ENCODE data around the gene PLD5.
A peak's percentile ranks its signal among the peaks of the same experiment; 100 is the strongest.

PLD5 gene

GRCh38 chr1:242416657-242417056, 107.8 kb downstream of the PLD5 start:
- H4K8ac ChIP-seq (ENCODE audit: low read depth, low read length): no peak overlapping the region
- no peak overlapping the region for H3K4ac ChIP-seq (ENCODE audit: low read depth, low read length)
- no peak overlapping the region for H2BK120ac ChIP-seq (ENCODE audit: insufficient read depth, low read length, poor library complexity)
- H3K79me1 ChIP-seq (ENCODE audit: low read length): no peaks in the 10 kb centered on the region
- no peaks in the 10 kb centered on the region for H3K36me3 ChIP-seq (ENCODE audit: control insufficient read depth in 1 of 2, insufficient read depth in 2 of 2, low read length in 2 of 2)
- no CpG with 5 or more reads among the region's 1 CpG for WGBS (ENCODE audit: extremely low coverage, insufficient coverage, insufficient read length)
- no peak overlapping the region for H4K91ac ChIP-seq (ENCODE audit: low read depth, low read length)
- no peak overlapping the region for H2AK5ac ChIP-seq (ENCODE audit: low read length)
- no peak overlapping the region for H3K18ac ChIP-seq (ENCODE audit: low read length)
- H3K9me3 ChIP-seq (ENCODE audit: insufficient read depth, low read depth, low read length): no peaks in the 10 kb centered on the region
- H3K79me2 ChIP-seq (ENCODE audit: control insufficient read depth, insufficient read depth, low read length, poor library complexity): no peaks in the 10 kb centered on the region
- no peak for DNase-seq
- H3K4me1 ChIP-seq (ENCODE audit: control insufficient read depth in 1 of 2, insufficient read depth in 2 of 2, low read length in 2 of 2): no peaks in the 10 kb centered on the region
- no peaks in the 10 kb centered on the region for H3K27me3 ChIP-seq (ENCODE audit: insufficient read depth, low read length)
- H3K4me3 ChIP-seq (ENCODE audit: low read depth, low read length): no peak overlapping the region
- H3K23ac ChIP-seq (ENCODE audit: low read length): no peak overlapping the region
- H2BK12ac ChIP-seq (ENCODE audit: low read length): no peak overlapping the region
- no peak overlapping the region for H3K9ac ChIP-seq (ENCODE audit: low read length)
- H2AFZ ChIP-seq (ENCODE audit: insufficient read depth, low read length, poor library complexity): no peak overlapping the region
- no peak overlapping the region for H4K12ac ChIP-seq (ENCODE audit: low read depth, low read length)
- no peak overlapping the region for H3K4me2 ChIP-seq (ENCODE audit: low read length)
- no peak overlapping the region for H3K27ac ChIP-seq (ENCODE audit: low read depth, low read length)
- no peak overlapping the region for H2BK5ac ChIP-seq (ENCODE audit: low read depth, low read length, poor library complexity)
- no peak overlapping the region for H3K14ac ChIP-seq (ENCODE audit: low read length)

GRCh38 chr1:242412921-242413320, 111.6 kb downstream of the PLD5 start:
- no peaks in the 10 kb centered on the region for H3K79me1 ChIP-seq (ENCODE audit: low read length)
- H2AK5ac ChIP-seq (ENCODE audit: low read length): no peak overlapping the region
- WGBS (ENCODE audit: extremely low coverage, insufficient coverage, insufficient read length): no CpG with 5 or more reads among the region's 6 CpGs
- no peaks in the 10 kb centered on the region for H3K27me3 ChIP-seq (ENCODE audit: insufficient read depth, low read length)
- H2AFZ ChIP-seq (ENCODE audit: insufficient read depth, low read length, poor library complexity): no peak overlapping the region
- no peaks in the 10 kb centered on the region for H3K4me1 ChIP-seq (ENCODE audit: control insufficient read depth in 1 of 2, insufficient read depth in 2 of 2, low read length in 2 of 2)
- peak overlapping the region; percentile 3 for H3K4me2 ChIP-seq (ENCODE audit: low read length)
- H3K36me3 ChIP-seq (ENCODE audit: control insufficient read depth in 1 of 2, insufficient read depth in 2 of 2, low read length in 2 of 2): peaks cover 0 to 2% of the 10 kb centered on the region in 2 experiments
- H3K27ac ChIP-seq (ENCODE audit: low read depth, low read length): no peak overlapping the region
- no peak overlapping the region for H2BK5ac ChIP-seq (ENCODE audit: low read depth, low read length, poor library complexity)
- no peaks in the 10 kb centered on the region for H3K79me2 ChIP-seq (ENCODE audit: control insufficient read depth, insufficient read depth, low read length, poor library complexity)
- no peak overlapping the region for H3K23ac ChIP-seq (ENCODE audit: low read length)
- no peak overlapping the region for H3K9ac ChIP-seq (ENCODE audit: low read length)
- no peak overlapping the region for H4K8ac ChIP-seq (ENCODE audit: low read depth, low read length)
- H4K91ac ChIP-seq (ENCODE audit: low read depth, low read length): no peak overlapping the region
- H4K12ac ChIP-seq (ENCODE audit: low read depth, low read length): no peak overlapping the region
- no peak overlapping the region for H3K14ac ChIP-seq (ENCODE audit: low read length)
- no peak for DNase-seq
- no peak overlapping the region for H3K4me3 ChIP-seq (ENCODE audit: low read depth, low read length)
- H3K4ac ChIP-seq (ENCODE audit: low read depth, low read length): no peak overlapping the region
- no peak overlapping the region for H3K18ac ChIP-seq (ENCODE audit: low read length)
- H3K9me3 ChIP-seq (ENCODE audit: insufficient read depth, low read depth, low read length): peaks cover 2% of the 10 kb centered on the region
- H2BK120ac ChIP-seq (ENCODE audit: insufficient read depth, low read length, poor library complexity): no peak overlapping the region
- no peak overlapping the region for H2BK12ac ChIP-seq (ENCODE audit: low read length)

- no peak overlapping the region for H3K27ac ChIP-seq (ENCODE audit: low read depth, low read length)
- no peak for DNase-seq
- H3K9me3 ChIP-seq (ENCODE audit: insufficient read depth, low read depth, low read length): peaks cover 2% of the 10 kb centered on the region
- H4K8ac ChIP-seq (ENCODE audit: low read depth, low read length): no peak overlapping the region
- H4K12ac ChIP-seq (ENCODE audit: low read depth, low read length): no peak overlapping the region
- H3K18ac ChIP-seq (ENCODE audit: low read length): no peak overlapping the region
- H2AK5ac ChIP-seq (ENCODE audit: low read length): no peak overlapping the region
- H3K4me2 ChIP-seq (ENCODE audit: low read length): no peak overlapping the region
- H3K79me1 ChIP-seq (ENCODE audit: low read length): no peaks in the 10 kb centered on the region
- no peak overlapping the region for H3K9ac ChIP-seq (ENCODE audit: low read length)
- no peak overlapping the region for H4K91ac ChIP-seq (ENCODE audit: low read depth, low read length)
- H3K4me1 ChIP-seq (ENCODE audit: control insufficient read depth in 1 of 2, insufficient read depth in 2 of 2, low read length in 2 of 2): no peaks in the 10 kb centered on the region
- no peak overlapping the region for H3K4me3 ChIP-seq (ENCODE audit: low read depth, low read length)
- H3K4ac ChIP-seq (ENCODE audit: low read depth, low read length): no peak overlapping the region
- no peaks in the 10 kb centered on the region for H3K27me3 ChIP-seq (ENCODE audit: insufficient read depth, low read length)
- H3K14ac ChIP-seq (ENCODE audit: low read length): no peak overlapping the region
- no peak overlapping the region for H2BK120ac ChIP-seq (ENCODE audit: insufficient read depth, low read length, poor library complexity)
- H2BK12ac ChIP-seq (ENCODE audit: low read length): no peak overlapping the region
- H2AFZ ChIP-seq (ENCODE audit: insufficient read depth, low read length, poor library complexity): no peak overlapping the region
- H3K23ac ChIP-seq (ENCODE audit: low read length): no peak overlapping the region
- no peak overlapping the region for H2BK5ac ChIP-seq (ENCODE audit: low read depth, low read length, poor library complexity)
- no peaks in the 10 kb centered on the region for H3K79me2 ChIP-seq (ENCODE audit: control insufficient read depth, insufficient read depth, low read length, poor library complexity)
- peaks cover 0 to 2% of the 10 kb centered on the region in 2 experiments for H3K36me3 ChIP-seq (ENCODE audit: control insufficient read depth in 1 of 2, insufficient read depth in 2 of 2, low read length in 2 of 2)
Observed at GRCh38 chr1:242411901-242412300, 112.6 kb downstream of the PLD5 start.

- no peaks in the 10 kb centered on the region for H3K79me1 ChIP-seq (ENCODE audit: low read length)
Observed at GRCh38 chr1:242405947-242406346, 118.5 kb downstream of the PLD5 start.

More at GRCh38 chr1:242405947-242406346, 118.5 kb downstream of the PLD5 start:
- Histone ChIP-seq H2BK120ac (ENCODE audit: insufficient read depth, low read length, poor library complexity) (no peak overlapping the region), H3K79me2 (ENCODE audit: control insufficient read depth, insufficient read depth, low read length, poor library complexity) (no peaks in the 10 kb centered on the region), H3K4me3 (ENCODE audit: low read depth, low read length) (no peak overlapping the region), H4K91ac (ENCODE audit: low read depth, low read length) (no peak overlapping the region), H3K4me2 (ENCODE audit: low read length) (no peak overlapping the region), H2AK5ac (ENCODE audit: low read length) (no peak overlapping the region), H3K18ac (ENCODE audit: low read length) (no peak overlapping the region), H3K23ac (ENCODE audit: low read length) (no peak overlapping the region), H2AFZ (ENCODE audit: insufficient read depth, low read length, poor library complexity) (no peak overlapping the region), H2BK5ac (ENCODE audit: low read depth, low read length, poor library complexity) (no peak overlapping the region), H3K4me1 (ENCODE audit: control insufficient read depth in 1 of 2, insufficient read depth in 2 of 2, low read length in 2 of 2) (no peaks in the 10 kb centered on the region), H3K36me3 (ENCODE audit: control insufficient read depth in 1 of 2, insufficient read depth in 2 of 2, low read length in 2 of 2) (peaks cover 0 to 2% of the 10 kb centered on the region in 2 experiments), H2BK12ac (ENCODE audit: low read length) (no peak overlapping the region), H4K12ac (ENCODE audit: low read depth, low read length) (no peak overlapping the region), H3K27me3 (ENCODE audit: insufficient read depth, low read length) (no peaks in the 10 kb centered on the region), H3K27ac (ENCODE audit: low read depth, low read length) (no peak overlapping the region), H3K4ac (ENCODE audit: low read depth, low read length) (no peak overlapping the region), H4K8ac (ENCODE audit: low read depth, low read length) (no peak overlapping the region), H3K9ac (ENCODE audit: low read length) (no peak overlapping the region), H3K9me3 (ENCODE audit: insufficient read depth, low read depth, low read length) (peaks cover 2% of the 10 kb centered on the region), H3K14ac (ENCODE audit: low read length) (no peak overlapping the region)
- DNase-seq: peak; percentile 85 to 87
- no CpG with 5 or more reads among the region's 2 CpGs for WGBS (ENCODE audit: extremely low coverage, insufficient coverage, insufficient read length)
